Right lobe of liver (tissue), 4 donors: ENCODE data around the gene NPAS2.

Experiments used
- CTCF ChIP-seq, 4 donors: fragments of 200-600 bp in 3 of 4; fragments of 450-650 bp in 1 of 4; IDR thresholded peaks; one replicate each; pipeline versions ENCODE4 v1.5.1 to v1.8.0; 2016 to 2022; ENCODE audit warnings: antibody characterized with exemption in 4 of 4, mild to moderate bottlenecking in 2 of 4
- POLR2A ChIP-seq: fragments of 450-650 bp; IDR thresholded peaks from one replicate; pipeline ENCODE4 v1.6.1; 2017; ENCODE audit warnings: antibody characterized with exemption, mild to moderate bottlenecking
- donor health status: DM: no; HTN: no; CAD: no.
- donor health status: DM: no; HTN: no; CAD: no.
- donor health status: DM: no; HTN: yes; CAD: no.

GRCh38 chr2:100940240-100940639, 120.3 kb downstream of the NPAS2 start:
- no peak for TF ChIP-seq CTCF (IDR thresholded peaks at IDR 0.05)
- TF ChIP-seq POLR2A = no peak
